Neural progenitor cell (in vitro differentiated cells): ENCODE results near the gene KCP. TPM values are rescaled to one million over a fixed set of nuclear protein-coding genes. Genes with fewer than 3 reads are reported as not detected.

Experiments
- DNase-seq: peaks from one replicate; pipeline ENCODE4 v3.0.0-alpha.2; 2016; ENCODE audit warnings: low spot score
- H2AFZ ChIP-seq: fragments of 200-600 bp; sonication (generic); replicated peaks from 2 replicates; pipeline ENCODE4 v1.6.1; 2016; ENCODE audit warnings: antibody characterized with exemption
- H3F3A ChIP-seq: fragments of 200-600 bp; sonication (generic); 2 replicates; pipeline ENCODE4 v1.6.1; 2016; ENCODE audit warnings: antibody characterized with exemption, low read depth
- H3K27ac ChIP-seq: fragments of 200-600 bp; sonication (generic); 2 replicates; pipeline ENCODE4 v1.5.1; 2016; ENCODE audit warnings: mild to moderate bottlenecking
- H3K27me3 ChIP-seq: fragments of 200-600 bp; sonication (generic); 2 replicates; pipeline ENCODE4 v1.6.1; 2016; ENCODE audit warnings: mild to moderate bottlenecking, moderate library complexity
- H3K36me3 ChIP-seq: fragments of 200-600 bp; sonication (generic); 2 replicates; pipeline ENCODE4 v1.5.1; 2016
- H3K4me1 ChIP-seq: fragments of 200-600 bp; sonication (generic); 2 replicates; pipeline ENCODE4 v1.6.1; 2016; ENCODE audit warnings: mixed run types
- H3K4me2 ChIP-seq: fragments of 200-600 bp; sonication (generic); 2 replicates; pipeline ENCODE4 v1.6.1; 2016
- H3K4me3 ChIP-seq: fragments of 200-600 bp; sonication (generic); 2 replicates; pipeline ENCODE4 v1.5.1; 2016
- H3K79me2 ChIP-seq: fragments of 200-600 bp; sonication (generic); 2 replicates; pipeline ENCODE4 v1.6.1; 2016; ENCODE audit warnings: low read depth
- H3K9ac ChIP-seq: fragments of 200-600 bp; sonication (generic); 2 replicates; pipeline ENCODE4 v1.6.1; 2016
- H3K9me3 ChIP-seq: fragments of 200-600 bp; sonication (generic); 2 replicates; pipeline ENCODE4 v1.5.1; 2016; ENCODE audit warnings: low read depth
- H4K20me1 ChIP-seq: fragments of 200-600 bp; sonication (generic); 2 replicates; pipeline ENCODE4 v1.6.1; 2016; ENCODE audit warnings: low read depth
- H3K27ac Mint-ChIP-seq: 3 replicates; pipeline ENCODE4 v1.8.0; 2021; ENCODE audit warnings: mixed read lengths
- H3K27me3 Mint-ChIP-seq: 2 replicates; pipeline ENCODE4 v1.8.0; 2022; ENCODE audit warnings: low read depth, mild to moderate bottlenecking, inconsistent platforms, moderate library complexity, mixed read lengths; ENCODE audit not compliant: insufficient read depth
- H3K36me3 Mint-ChIP-seq: 3 replicates; pipeline ENCODE4 v1.8.0; 2021; ENCODE audit warnings: mixed read lengths
- H3K4me1 Mint-ChIP-seq: 3 replicates; pipeline ENCODE4 v1.8.0; 2021; ENCODE audit warnings: mixed read lengths
- H3K4me3 Mint-ChIP-seq: 3 replicates; pipeline ENCODE4 v1.8.0; 2021; ENCODE audit warnings: mild to moderate bottlenecking, moderate library complexity, mixed read lengths
- H3K9me3 Mint-ChIP-seq: 3 replicates; pipeline ENCODE4 v1.8.0; 2020; ENCODE audit warnings: mixed read lengths
- CTCF ChIP-seq: fragments of 200-600 bp; sonication (generic); IDR thresholded peaks from 2 replicates; pipeline ENCODE4 v1.5.1; 2017; ENCODE audit warnings: antibody characterized with exemption, mild to moderate bottlenecking
- EZH2 ChIP-seq: fragments of 200-600 bp; sonication (generic); IDR thresholded peaks from 2 replicates; pipeline ENCODE4 v1.6.1; 2017; ENCODE audit warnings: antibody characterized with exemption, mild to moderate bottlenecking, moderate library complexity
- EZH2phosphoT487 ChIP-seq: fragments of 200-600 bp; sonication (generic); IDR thresholded peaks from 2 replicates; pipeline ENCODE4 v1.6.1; 2017; ENCODE audit warnings: antibody characterized with exemption
- total RNA-seq: library from RNA; depleted of rRNA; stranded (reverse); fragments of >200 nt; gene quantifications from 2 replicates; pipeline ENCODE4 v1.2.3, GENCODE V29; 2015; ENCODE audit warnings: low replicate concordance

Gene KCP
- total RNA-seq, 1 donor from 2014 or later: 0.06 TPM

GRCh38 chr7:128939861-128940410, 29.4 kb upstream of the KCP start:
- Histone ChIP-seq H4K20me1 (no peaks in the 10 kb centered on the region), H3K36me3 (no peaks in the 10 kb centered on the region), H3K4me3 (no peak overlapping the region), H3K79me2 (no peaks in the 10 kb centered on the region), H3K9me3 (no peaks in the 10 kb centered on the region), H3K9ac (no peak overlapping the region), H3K4me2 (no peak overlapping the region), H3K27me3 (peaks cover 58% of the 10 kb centered on the region), H3F3A (peaks cover 6% of the 10 kb centered on the region), H2AFZ (no peak overlapping the region), H3K27ac (no peak overlapping the region), H3K4me1 (no peaks in the 10 kb centered on the region)
- no peak overlapping the region for H3K4me3 Mint-ChIP-seq
- H3K27ac Mint-ChIP-seq: no peak overlapping the region
- peaks cover 46% of the 10 kb centered on the region for H3K27me3 Mint-ChIP-seq
- peaks cover 11% of the 10 kb centered on the region for H3K4me1 Mint-ChIP-seq
- TF ChIP-seq EZH2 (no peak), EZH2phosphoT487 (no peak)
- peaks cover 4% of the 10 kb centered on the region for H3K36me3 Mint-ChIP-seq
- DNase-seq: no peak
- H3K9me3 Mint-ChIP-seq: peaks cover 4% of the 10 kb centered on the region

GRCh38 chr7:128939075-128939860, 28.8 kb upstream of the KCP start:
- H3K79me2 ChIP-seq: no peaks in the 10 kb centered on the region
- H3K4me2 ChIP-seq: peak overlapping the region; percentile 98
- peaks cover 6% of the 10 kb centered on the region for H3F3A ChIP-seq
- no peaks in the 10 kb centered on the region for H3K4me1 ChIP-seq
- H3K4me3 Mint-ChIP-seq: no peak overlapping the region
- no peak overlapping the region for H3K27ac Mint-ChIP-seq
- H3K9me3 ChIP-seq: no peaks in the 10 kb centered on the region
- H3K27ac ChIP-seq: no peak overlapping the region
- peaks cover 47% of the 10 kb centered on the region for H3K27me3 Mint-ChIP-seq
- TF ChIP-seq EZH2 (no peak), CTCF (no peak), EZH2phosphoT487 (no peak)
- peaks cover 4% of the 10 kb centered on the region for H3K36me3 Mint-ChIP-seq
- H4K20me1 ChIP-seq: no peaks in the 10 kb centered on the region
- no peak overlapping the region for H3K9ac ChIP-seq
- peaks cover 65% of the 10 kb centered on the region for H3K27me3 ChIP-seq
- H3K4me3 ChIP-seq: peak overlapping the region; percentile 68
- no peaks in the 10 kb centered on the region for H3K36me3 ChIP-seq
- peaks cover 11% of the 10 kb centered on the region for H3K4me1 Mint-ChIP-seq
- no peak overlapping the region for H2AFZ ChIP-seq
- peaks cover 4% of the 10 kb centered on the region for H3K9me3 Mint-ChIP-seq
- DNase-seq: no peak

GRCh38 chr7:128938544-128939074, 28.1 kb upstream of the KCP start:
- Mint-ChIP-seq H3K4me1 (peaks cover 11% of the 10 kb centered on the region), H3K36me3 (peaks cover 4% of the 10 kb centered on the region), H3K27ac (no peak overlapping the region), H3K27me3 (peaks cover 49% of the 10 kb centered on the region), H3K9me3 (peaks cover 4% of the 10 kb centered on the region), H3K4me3 (peak overlapping the region; percentile 79)
- H3K4me3 ChIP-seq: peak overlapping the region; percentile 68
- peak overlapping the region; percentile 51 for H2AFZ ChIP-seq
- peak overlapping the region; percentile 98 for H3K4me2 ChIP-seq
- no peaks in the 10 kb centered on the region for H3K79me2 ChIP-seq
- H3K36me3 ChIP-seq: no peaks in the 10 kb centered on the region
- H3F3A ChIP-seq: peaks cover 6% of the 10 kb centered on the region
- H3K9ac ChIP-seq: no peak overlapping the region
- H3K4me1 ChIP-seq: no peaks in the 10 kb centered on the region
- H3K9me3 ChIP-seq: no peaks in the 10 kb centered on the region
- no peak for TF ChIP-seq EZH2phosphoT487
- peak; percentile 20 for TF ChIP-seq EZH2
- TF ChIP-seq CTCF: no peak
- no peak overlapping the region for H3K27ac ChIP-seq
- peaks cover 66% of the 10 kb centered on the region for H3K27me3 ChIP-seq
- DNase-seq: no peak
- H4K20me1 ChIP-seq: no peaks in the 10 kb centered on the region
